H1 (cell line): ENCODE data around the gene FAM228B. TPM values are rescaled to one million over a fixed set of nuclear protein-coding genes. Genes with fewer than 3 reads are reported as not detected.

ENCODE experiments used
- CTCF ChIA-PET: fragments of 300-600 bp; sonication (Branson Sonifier 250); formaldehyde crosslinking; loops from one replicate; lab custom pipeline; 2021; ENCODE audit not compliant: partially characterized antibody; lab: Charles Lee
- POLR2A ChIA-PET: fragments of 300-600 bp; sonication (Branson Sonifier 250); formaldehyde crosslinking; loops from one replicate; lab custom pipeline; 2021; ENCODE audit warnings: inconsistent platforms; ENCODE audit not compliant: partially characterized antibody; lab: Charles Lee
- DNase-seq, 2 experiments: peaks; one replicate each; pipeline versions ENCODE4 v3.0.0 to v3.0.0-alpha.2; 2010 to 2022; ENCODE audit warnings: low spot score in 2 of 2, low read depth in 1 of 2, mixed read lengths in 1 of 2
- FAIRE-seq: peaks from 2 replicates; lab custom pipeline; 2011; peaks lifted over from hg19 to GRCh38; lab: Jason Lieb, UNC
- H2AFZ ChIP-seq: 2 replicates; pipeline ENCODE4 v1.8.1; 2012; ENCODE audit warnings: low read length, inconsistent platforms
- H2AK5ac ChIP-seq: 2 replicates; pipeline ENCODE4 v1.6.1; 2013; ENCODE audit warnings: low read depth, low read length
- H2BK120ac ChIP-seq: replicated peaks from 2 replicates; pipeline ENCODE3; 2013; ENCODE audit warnings: low read depth, low read length, inconsistent platforms
- H2BK12ac ChIP-seq: 2 replicates; pipeline ENCODE4 v1.6.1; 2013; ENCODE audit warnings: low read depth, low read length
- H2BK15ac ChIP-seq: 2 replicates; pipeline ENCODE4 v1.6.1; 2013; ENCODE audit warnings: low read length
- H2BK20ac ChIP-seq: 2 replicates; pipeline ENCODE4 v1.6.1; 2013; ENCODE audit warnings: low read length
- H2BK5ac ChIP-seq: 2 replicates; pipeline ENCODE4 v1.6.1; 2013; ENCODE audit warnings: low read depth, low read length
- H3K14ac ChIP-seq: 2 replicates; pipeline ENCODE4 v1.6.1; 2013; ENCODE audit warnings: inconsistent platforms; ENCODE audit not compliant: insufficient read length
- H3K18ac ChIP-seq: 2 replicates; pipeline ENCODE4 v1.6.1; 2013; ENCODE audit warnings: low read length; ENCODE audit errors: extremely low read depth
- H3K23ac ChIP-seq: 2 replicates; pipeline ENCODE4 v1.6.1; 2013; ENCODE audit warnings: inconsistent platforms; ENCODE audit not compliant: insufficient read length
- H3K23me2 ChIP-seq: 2 replicates; pipeline ENCODE4 v1.6.1; 2013; ENCODE audit warnings: low read depth, low read length
- H3K27ac ChIP-seq: 2 replicates; pipeline ENCODE4 v1.6.1; 2011; ENCODE audit warnings: low read depth, low read length, inconsistent platforms
- H3K27me3 ChIP-seq, 4 experiments: replicated peaks in 1 of 4; 1 replicate in 1 of 4; 2 replicates in 3 of 4; pipeline versions ENCODE4 v1.6.1 to v1.8.1; 2011 to 2013; ENCODE audit warnings: low read length in 3 of 4, mild to moderate bottlenecking in 3 of 4, inconsistent platforms in 2 of 4, mixed read lengths in 2 of 4, moderate library complexity in 1 of 4; ENCODE audit not compliant: control insufficient read depth in 3 of 4, insufficient read depth in 3 of 4; ENCODE audit errors: extremely low read depth in 1 of 4
- H3K36me3 ChIP-seq, 4 experiments: 2 replicates each; pipeline versions ENCODE4 v1.6.1 to v1.8.1; 2011 to 2013; ENCODE audit warnings: mild to moderate bottlenecking in 4 of 4, low read length in 3 of 4, moderate library complexity in 2 of 4, control low read depth in 1 of 4, inconsistent platforms in 1 of 4; ENCODE audit not compliant: insufficient read depth in 4 of 4, control insufficient read depth in 2 of 4
- H3K4ac ChIP-seq: replicated peaks from 2 replicates; pipeline ENCODE3; 2013; ENCODE audit warnings: low read length, low read depth, mixed read lengths, inconsistent platforms; ENCODE audit not compliant: insufficient read length
- H3K4me1 ChIP-seq, 4 experiments: replicated peaks in 1 of 4; 1 replicate in 1 of 4; 2 replicates in 3 of 4; pipeline versions ENCODE4 v1.6.1 to v1.8.1; 2011 to 2013; ENCODE audit warnings: low read length in 3 of 4, inconsistent platforms in 2 of 4, mixed read lengths in 1 of 4; ENCODE audit not compliant: insufficient read depth in 4 of 4, control insufficient read depth in 3 of 4
- H3K4me2 ChIP-seq, 2 experiments: 2 replicates each; pipeline versions ENCODE4 v1.6.1 to v1.8.1; 2011 to 2013; ENCODE audit warnings: low read depth in 2 of 2, low read length in 2 of 2, control low read depth in 1 of 2, inconsistent platforms in 1 of 2, mild to moderate bottlenecking in 1 of 2; ENCODE audit not compliant: insufficient read depth in 1 of 2
- H3K4me3 ChIP-seq, 4 experiments: fragments of 200-600, 300-600 bp in 1 of 4; sonication (generic), shearing (Covaris generic), sonication (Bioruptor Twin) in 1 of 4; 2 replicates each; pipeline versions ENCODE4 v1.5.1 to v1.8.1; 2011 to 2016; ENCODE audit warnings: low read length in 4 of 4, low read depth in 3 of 4, control low read depth in 2 of 4, inconsistent platforms in 2 of 4, mild to moderate bottlenecking in 2 of 4, mixed read lengths in 1 of 4, moderate library complexity in 1 of 4; ENCODE audit not compliant: insufficient read depth in 2 of 4; ENCODE audit errors: extremely low read depth in 1 of 4
- H3K56ac ChIP-seq: replicated peaks from 2 replicates; pipeline ENCODE3; 2013; ENCODE audit warnings: low read depth, mild to moderate bottlenecking, mixed read lengths, low read length, inconsistent platforms; ENCODE audit not compliant: insufficient read length
- H3K79me1 ChIP-seq: 2 replicates; pipeline ENCODE4 v1.6.1; 2013; ENCODE audit warnings: low read depth, low read length, control low read depth
- H3K79me2 ChIP-seq, 2 experiments: 2 replicates each; pipeline versions ENCODE4 v1.6.1 to v1.8.1; 2012 to 2013; ENCODE audit warnings: low read length in 2 of 2, mild to moderate bottlenecking in 2 of 2, inconsistent platforms in 1 of 2; ENCODE audit not compliant: insufficient read depth in 2 of 2, control insufficient read depth in 1 of 2
- H3K9ac ChIP-seq, 4 experiments: replicated peaks in 1 of 4; 1 replicate in 1 of 4; 2 replicates in 3 of 4; pipeline versions ENCODE4 v1.6.1 to v1.8.1; 2011 to 2013; ENCODE audit warnings: low read depth in 3 of 4, low read length in 3 of 4, control low read depth in 2 of 4, mild to moderate bottlenecking in 2 of 4, moderate library complexity in 2 of 4, inconsistent platforms in 1 of 4; ENCODE audit errors: extremely low read depth in 1 of 4
- H3K9me3 ChIP-seq, 2 experiments: 2 replicates each; pipeline versions ENCODE4 v1.6.1 to v1.8.1; 2012 to 2013; ENCODE audit warnings: mild to moderate bottlenecking in 2 of 2, moderate library complexity in 2 of 2, control low read depth in 1 of 2, inconsistent platforms in 1 of 2, low read depth in 1 of 2, low read length in 1 of 2, mixed read lengths in 1 of 2; ENCODE audit not compliant: insufficient read depth in 2 of 2
- H4K20me1 ChIP-seq, 2 experiments: replicated peaks in 1 of 2; 2 replicates each; pipeline versions ENCODE3 to v1.8.1; 2011 to 2013; ENCODE audit warnings: inconsistent platforms in 2 of 2, low read length in 2 of 2, mild to moderate bottlenecking in 1 of 2; ENCODE audit not compliant: insufficient read depth in 2 of 2, control insufficient read depth in 1 of 2
- H4K5ac ChIP-seq: 2 replicates; pipeline ENCODE4 v1.6.1; 2013; ENCODE audit warnings: low read length, low read depth, mixed read lengths, inconsistent platforms; ENCODE audit not compliant: insufficient read length
- H4K8ac ChIP-seq: 2 replicates; pipeline ENCODE4 v1.8.0; 2013; ENCODE audit warnings: mild to moderate bottlenecking, moderate library complexity, low read length, inconsistent platforms; ENCODE audit not compliant: insufficient read depth; ENCODE audit errors: extremely low read depth
- H4K91ac ChIP-seq: replicated peaks from 2 replicates; pipeline ENCODE3; 2013; ENCODE audit warnings: low read length, mixed read lengths, inconsistent platforms; ENCODE audit not compliant: insufficient read length
- EGR1 ChIP-seq: IDR thresholded peaks from 2 replicates; pipeline ENCODE4 v1.6.1; 2011; ENCODE audit warnings: low read depth, low read length, borderline replicate concordance
- PHF8 ChIP-seq: fragments of 200-600 bp; sonication (generic); conservative IDR thresholded peaks from 2 replicates; pipeline ENCODE4 v1.7.1; 2012; ENCODE audit warnings: low read depth, mild to moderate bottlenecking, inconsistent platforms, low read length, moderate library complexity
- RBBP5 ChIP-seq: IDR thresholded peaks from 2 replicates; pipeline ENCODE4 v1.7.1; 2012; ENCODE audit warnings: low read depth, mild to moderate bottlenecking, inconsistent platforms, low read length, moderate library complexity, borderline replicate concordance
- SAP30 ChIP-seq: fragments of 300-600 bp; sonication (generic); IDR thresholded peaks from 2 replicates; pipeline ENCODE4 v1.7.1; 2012; ENCODE audit warnings: low read length, moderate library complexity, mild to moderate bottlenecking, inconsistent platforms; ENCODE audit not compliant: insufficient read depth, insufficient replicate concordance
- WGBS, 2 experiments: shearing (Covaris generic) in 1 of 2; methylation state at CpG; one replicate each; pipeline versions ENCODE4 v1.1.6 to v1.1.7; 2013 to 2015; ENCODE audit warnings: low lambda C conversion rate in 2 of 2, mixed read lengths in 2 of 2, inconsistent platforms in 1 of 2, low coverage in 1 of 2, missing lambda C conversion rate in 1 of 2; ENCODE audit not compliant: insufficient replicate concordance in 2 of 2, insufficient coverage in 1 of 2, insufficient read length in 1 of 2; ENCODE audit errors: extremely low coverage in 1 of 2, missing lambda C conversion rate in 1 of 2; 5-methylcytosine and 5-hydroxymethylcytosine counted together
- polyA plus RNA-seq, 7 experiments: library from polyadenylated mRNA; depleted of rRNA in 3 of 7; stranded (reverse) in 5 of 7; unstranded in 2 of 7; fragments of >200 nt in 5 of 7; fragments of 200-250 nt in 2 of 7; gene quantifications; 1 replicate in 5 of 7; 2 replicates in 1 of 7; 4 replicates in 1 of 7; pipeline versions ENCODE4 v1.2.1 to v1.2.3, GENCODE V29; 2011 to 2013; ENCODE audit warnings: missing spikeins in 2 of 7, mixed read lengths in 2 of 7
- total RNA-seq: library from RNA; stranded (reverse); fragmentation: NEBNext Ultra II Directional; extraction: Animal tissue kit (Norgen Biotek cat#: 25700); gene quantifications from 2 replicates; pipeline ENCODE4 v1.2.1, GENCODE V29; 2021
- TF ChIP-seq, protein P1 (sequence below): IDR thresholded peaks from 2 replicates; pipeline ENCODE4 v1.6.1; 2011; ENCODE audit warnings: low read depth, mild to moderate bottlenecking, low read length; ENCODE audit not compliant: insufficient read depth
- TF ChIP-seq, protein P2 (sequence below), 3 experiments: IDR thresholded peaks; 1 replicate in 2 of 3; 2 replicates in 1 of 3; pipeline versions ENCODE4 v1.5.1 to v1.6.1; 2011; ENCODE audit warnings: low read length in 3 of 3, mild to moderate bottlenecking in 3 of 3, inconsistent platforms in 2 of 3, low read depth in 1 of 3, moderate library complexity in 1 of 3; ENCODE audit not compliant: insufficient read depth in 1 of 3; ENCODE audit errors: control extremely low read depth in 1 of 3
- TF ChIP-seq, protein P3 (sequence below): IDR thresholded peaks from 2 replicates; pipeline ENCODE4 v1.6.1; 2012; ENCODE audit warnings: inconsistent platforms
- TF ChIP-seq, protein P4 (sequence below): IDR thresholded peaks from 2 replicates; pipeline ENCODE4 v1.6.1; 2012; ENCODE audit warnings: inconsistent platforms

The FAM228B gene
- total and polyA plus RNA-seq, 2 of the 8 experiments (the other 6 are each of a cell fraction or from before 2014, with no cell fraction given) = 1.4 to 3.2 TPM

DNA sequence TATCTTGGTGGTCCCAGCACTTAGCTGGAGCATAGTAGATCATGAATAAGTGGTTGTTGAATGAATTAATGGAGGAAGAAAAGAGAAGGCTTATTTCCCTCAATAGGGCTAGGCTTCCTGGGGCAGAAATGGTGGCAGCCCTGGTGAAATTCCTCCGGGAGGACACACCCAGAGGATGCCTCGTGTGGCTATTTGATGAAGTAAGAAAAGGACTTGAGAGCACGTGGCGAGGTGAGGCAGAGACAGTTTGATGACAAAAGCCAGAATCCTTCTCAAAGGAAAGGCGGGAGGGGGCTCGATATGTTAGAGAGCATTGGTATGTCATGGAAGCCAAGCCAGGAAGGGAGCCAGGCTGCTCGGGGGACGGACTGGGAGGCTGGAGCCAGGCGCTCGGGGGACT is 66.3 kb downstream of the FAM228B start:
- no peak overlapping the region for H2BK120ac ChIP-seq
- H3K4me2 ChIP-seq = no peak overlapping the region
- H2AFZ ChIP-seq = no peak overlapping the region
- no peaks in the 10 kb centered on the region for H3K4me1 ChIP-seq
- no peak overlapping the region for H3K14ac ChIP-seq
- no peak overlapping the region for H2BK15ac ChIP-seq
- H3K4ac ChIP-seq = no peak overlapping the region
- ChIA-PET POLR2A (no interaction called here), CTCF (interaction anchor here (1.2 kb wide), 1 partner anchor 22 kb away, joined by 3 read pairs; no protein-coding TSS in a partner anchor)
- H3K56ac ChIP-seq = no peak overlapping the region
- H3K36me3 ChIP-seq = no peaks in the 10 kb centered on the region
- H3K18ac ChIP-seq = no peak overlapping the region
- FAIRE-seq = no peak
- no peak overlapping the region for H3K9ac ChIP-seq
- WGBS, 2 experiments = 89% methylated on average over 10 of the region's 10 CpGs; no CpG with 5 or more reads in 1 of the 2 experiments
- no peak overlapping the region for H3K23ac ChIP-seq
- H3K79me1 ChIP-seq = no peaks in the 10 kb centered on the region
- no peaks in the 10 kb centered on the region for H3K9me3 ChIP-seq
- TF ChIP-seq, protein P1, sequence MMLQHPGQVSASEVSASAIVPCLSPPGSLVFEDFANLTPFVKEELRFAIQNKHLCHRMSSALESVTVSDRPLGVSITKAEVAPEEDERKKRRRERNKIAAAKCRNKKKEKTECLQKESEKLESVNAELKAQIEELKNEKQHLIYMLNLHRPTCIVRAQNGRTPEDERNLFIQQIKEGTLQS = no peak
- no peak for TF ChIP-seq SAP30
- TF ChIP-seq, protein P2, sequence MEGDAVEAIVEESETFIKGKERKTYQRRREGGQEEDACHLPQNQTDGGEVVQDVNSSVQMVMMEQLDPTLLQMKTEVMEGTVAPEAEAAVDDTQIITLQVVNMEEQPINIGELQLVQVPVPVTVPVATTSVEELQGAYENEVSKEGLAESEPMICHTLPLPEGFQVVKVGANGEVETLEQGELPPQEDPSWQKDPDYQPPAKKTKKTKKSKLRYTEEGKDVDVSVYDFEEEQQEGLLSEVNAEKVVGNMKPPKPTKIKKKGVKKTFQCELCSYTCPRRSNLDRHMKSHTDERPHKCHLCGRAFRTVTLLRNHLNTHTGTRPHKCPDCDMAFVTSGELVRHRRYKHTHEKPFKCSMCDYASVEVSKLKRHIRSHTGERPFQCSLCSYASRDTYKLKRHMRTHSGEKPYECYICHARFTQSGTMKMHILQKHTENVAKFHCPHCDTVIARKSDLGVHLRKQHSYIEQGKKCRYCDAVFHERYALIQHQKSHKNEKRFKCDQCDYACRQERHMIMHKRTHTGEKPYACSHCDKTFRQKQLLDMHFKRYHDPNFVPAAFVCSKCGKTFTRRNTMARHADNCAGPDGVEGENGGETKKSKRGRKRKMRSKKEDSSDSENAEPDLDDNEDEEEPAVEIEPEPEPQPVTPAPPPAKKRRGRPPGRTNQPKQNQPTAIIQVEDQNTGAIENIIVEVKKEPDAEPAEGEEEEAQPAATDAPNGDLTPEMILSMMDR (IDR thresholded peaks at IDR 0.05; ENCODE audit: control extremely low read depth in 1 of 3, insufficient read depth in 1 of 3, low read depth in 1 of 3, low read length in 3 of 3) = peak in 1 of 3 experiments; percentile 1; a peak in 1 of 4 replicates
- TF ChIP-seq RBBP5 = no peak
- TF ChIP-seq, protein P3, sequence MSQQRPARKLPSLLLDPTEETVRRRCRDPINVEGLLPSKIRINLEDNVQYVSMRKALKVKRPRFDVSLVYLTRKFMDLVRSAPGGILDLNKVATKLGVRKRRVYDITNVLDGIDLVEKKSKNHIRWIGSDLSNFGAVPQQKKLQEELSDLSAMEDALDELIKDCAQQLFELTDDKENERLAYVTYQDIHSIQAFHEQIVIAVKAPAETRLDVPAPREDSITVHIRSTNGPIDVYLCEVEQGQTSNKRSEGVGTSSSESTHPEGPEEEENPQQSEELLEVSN = peak; percentile 88
- TF ChIP-seq, protein P4, sequence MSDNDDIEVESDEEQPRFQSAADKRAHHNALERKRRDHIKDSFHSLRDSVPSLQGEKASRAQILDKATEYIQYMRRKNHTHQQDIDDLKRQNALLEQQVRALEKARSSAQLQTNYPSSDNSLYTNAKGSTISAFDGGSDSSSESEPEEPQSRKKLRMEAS = peak; percentile 85
- no peak for TF ChIP-seq PHF8
- no peak for TF ChIP-seq EGR1
- H3K23me2 ChIP-seq = no peaks in the 10 kb centered on the region
- no peak overlapping the region for H2BK12ac ChIP-seq
- no peak overlapping the region for H2BK5ac ChIP-seq
- no peak overlapping the region for H3K4me3 ChIP-seq
- H3K27ac ChIP-seq = no peak overlapping the region
- DNase-seq = peak in 1 of 2 experiments; percentile 43
- no peak overlapping the region for H4K5ac ChIP-seq
- H4K91ac ChIP-seq = no peak overlapping the region
- no peak overlapping the region for H4K8ac ChIP-seq
- H2AK5ac ChIP-seq = no peak overlapping the region
- H2BK20ac ChIP-seq = no peak overlapping the region
- H3K27me3 ChIP-seq = peaks cover 0 to 2% (median 0%) of the 10 kb centered on the region in 4 experiments; a peak in 3 of 7 replicates
- no peaks in the 10 kb centered on the region for H3K79me2 ChIP-seq
- no peaks in the 10 kb centered on the region for H4K20me1 ChIP-seq
